Right lobe of liver (tissue), 6 donors: ENCODE results near the gene OR52E1. TPM values are rescaled to one million over a fixed set of nuclear protein-coding genes. Genes with fewer than 3 reads are reported as not detected.

Source experiments
- ATAC-seq, 4 donors: fragments of 200-7000 bp; cut with Tn5 transposase; one replicate each; pipeline ENCODE4 v1.9.1; 2020; ENCODE audit warnings: mild to moderate bottlenecking in 4 of 4, moderate library complexity in 4 of 4
- DNase-seq, 3 donors: peaks; one replicate each; pipeline ENCODE4 v3.0.0-alpha.2; 2020
- H3K27ac ChIP-seq, 3 donors: fragments of 200-600 bp; one replicate each; pipeline ENCODE4 v1.8.0; 2022
- H3K27me3 ChIP-seq, 2 donors: fragments of 200-600 bp; one replicate each; pipeline ENCODE4 v1.8.0; 2022
- H3K36me3 ChIP-seq, 4 donors: fragments of 200-600 bp; sonication (generic) in 1 of 4; one replicate each; pipeline versions ENCODE4 v1.5.1 to v1.8.0; 2017 to 2022; ENCODE audit warnings: control low read depth in 1 of 4
- H3K4me1 ChIP-seq, 4 donors: fragments of 200-600 bp; sonication (generic) in 1 of 4; one replicate each; pipeline versions ENCODE4 v1.5.1 to v1.8.0; 2017 to 2022; ENCODE audit warnings: control low read depth in 1 of 4
- H3K4me3 ChIP-seq, 3 donors: fragments of 200-600 bp; one replicate each; pipeline ENCODE4 v1.8.0; 2022
- H3K9me3 ChIP-seq, 4 donors: fragments of 200-600 bp; sonication (generic) in 1 of 4; one replicate each; pipeline versions ENCODE4 v1.5.1 to v1.8.0; 2017 to 2022; ENCODE audit warnings: control low read depth in 1 of 4
- CTCF ChIP-seq, 4 donors: fragments of 200-600 bp in 3 of 4; fragments of 450-650 bp in 1 of 4; IDR thresholded peaks; one replicate each; pipeline versions ENCODE4 v1.5.1 to v1.8.0; 2016 to 2022; ENCODE audit warnings: antibody characterized with exemption in 4 of 4, mild to moderate bottlenecking in 2 of 4
- POLR2A ChIP-seq: fragments of 450-650 bp; IDR thresholded peaks from one replicate; pipeline ENCODE4 v1.6.1; 2017; ENCODE audit warnings: antibody characterized with exemption, mild to moderate bottlenecking
- WGBS: methylation state at CpG from one replicate; pipeline ENCODE4 v1.1.6; 2018; ENCODE audit warnings: low coverage, low lambda C conversion rate; ENCODE audit not compliant: insufficient coverage; ENCODE audit errors: missing lambda C conversion rate; 5-methylcytosine and 5-hydroxymethylcytosine counted together
- intact Hi-C, 2 donors: fragments of 100-400 bp; cut with DNase I; formaldehyde crosslinking; loops; one replicate each; pipeline versions ENCODE4 v1.11.2 to v1.14.1; 2022
- long read RNA-seq: library from polyadenylated mRNA; unstranded; transcript quantifications from one replicate; pipeline ENCODE4 v2.0.0, GENCODE V29; 2019
- total RNA-seq, 6 experiments: library from RNA; depleted of rRNA in 2 of 6; stranded (reverse); fragments of >200 nt in 2 of 6; fragmentation: NEBNext Ultra II Directional in 3 of 6; extraction: Animal tissue kit (Norgen Biotek cat#: 25700) in 3 of 6; gene quantifications; one replicate each; pipeline versions ENCODE4 v1.1.0 to v1.2.4, GENCODE V29; 2016 to 2023
- donor health status: DM: no; HTN: yes; CAD: no.
- donor health status: DM: no; HTN: no; CAD: no.
- donor health status: DM: no; HTN: no; CAD: no.
- donor health status: DM: no; HTN: yes; CAD: no.
- donor health status: DM: no; HTN: yes; CAD: no.

OR52E1 gene
- total RNA-seq, result not detected
- long read RNA-seq, result 0 reads

GRCh38 chr11:5069272-5069671 lies at the start of gene OR52E1:
TSS of gene OR52E1 (plus strand) at chr11:5069572.
- H3K36me3 ChIP-seq, result no peaks in the 10 kb centered on the region
- H3K4me3 ChIP-seq, result no peak within 1 kb of the TSS
- H3K4me1 ChIP-seq, result no peaks in the 10 kb centered on the region
- no peaks in the 10 kb centered on the region for H3K27me3 ChIP-seq
- no peaks in the 10 kb centered on the region for H3K9me3 ChIP-seq
- TF ChIP-seq POLR2A (no peak), CTCF (IDR thresholded peaks at IDR 0.05) (no peak)
- DNase-seq, result no peak
- ATAC-seq, result no peak
- 22% methylated on average over 3 of the region's 3 CpGs for WGBS
- no peak within 1 kb of the TSS for H3K27ac ChIP-seq
- intact Hi-C loops, result no loop called here

GRCh38 chr11:5021996-5022395 lies 47.4 kb upstream of the OR52E1 start:
- intact Hi-C loops, result no loop called here
- ATAC-seq (no peak), DNase-seq (no peak)
- TF ChIP-seq CTCF (IDR thresholded peaks at IDR 0.05), result no peak
- no peak for TF ChIP-seq POLR2A
- Histone ChIP-seq H3K36me3 (no peaks in the 10 kb centered on the region), H3K9me3 (no peaks in the 10 kb centered on the region), H3K27ac (no peak overlapping the region), H3K4me1 (no peaks in the 10 kb centered on the region), H3K4me3 (no peak overlapping the region), H3K27me3 (no peaks in the 10 kb centered on the region)
- 83% methylated on average over 2 of the region's 2 CpGs for WGBS

GRCh38 chr11:5036669-5037068 lies 32.7 kb upstream of the OR52E1 start:
- 46% methylated on average over 2 of the region's 2 CpGs for WGBS
- Histone ChIP-seq H3K27ac (no peak overlapping the region), H3K9me3 (no peaks in the 10 kb centered on the region), H3K4me3 (no peak overlapping the region), H3K4me1 (no peaks in the 10 kb centered on the region), H3K27me3 (no peaks in the 10 kb centered on the region), H3K36me3 (no peaks in the 10 kb centered on the region)
- TF ChIP-seq CTCF (IDR thresholded peaks at IDR 0.05), result no peak
- no peak for TF ChIP-seq POLR2A
- ATAC-seq (no peak), DNase-seq (no peak)
- intact Hi-C loops, result no loop called here

GRCh38 chr11:5037926-5038325 lies 31.4 kb upstream of the OR52E1 start:
- WGBS, result 35% methylated on average over 2 of the region's 2 CpGs
- no peak for ATAC-seq
- intact Hi-C loops, result no loop called here

More at GRCh38 chr11:5037926-5038325, 31.4 kb upstream of the OR52E1 start:
- TF ChIP-seq CTCF (IDR thresholded peaks at IDR 0.05), result no peak
- no peak for TF ChIP-seq POLR2A
- Histone ChIP-seq H3K27me3 (no peaks in the 10 kb centered on the region), H3K36me3 (no peaks in the 10 kb centered on the region), H3K27ac (no peak overlapping the region), H3K4me1 (no peaks in the 10 kb centered on the region), H3K4me3 (no peak overlapping the region), H3K9me3 (no peaks in the 10 kb centered on the region)
- no peak for DNase-seq
